ENCODE data around the gene INTS3. TPM values are rescaled to one million over a fixed set of nuclear protein-coding genes. Genes with fewer than 3 reads are reported as not detected.
A peak's percentile ranks its signal among the peaks of the same experiment; 100 is the strongest.
"Not testable (repeated sequence)": the region's sequence is repeated elsewhere in the genome, so short reads cannot be mapped to it uniquely, and the experiment has no call there.

The INTS3 gene
- polyA plus RNA-seq, 4 donors = 77.5 to 158 (median 113) TPM

DNA sequence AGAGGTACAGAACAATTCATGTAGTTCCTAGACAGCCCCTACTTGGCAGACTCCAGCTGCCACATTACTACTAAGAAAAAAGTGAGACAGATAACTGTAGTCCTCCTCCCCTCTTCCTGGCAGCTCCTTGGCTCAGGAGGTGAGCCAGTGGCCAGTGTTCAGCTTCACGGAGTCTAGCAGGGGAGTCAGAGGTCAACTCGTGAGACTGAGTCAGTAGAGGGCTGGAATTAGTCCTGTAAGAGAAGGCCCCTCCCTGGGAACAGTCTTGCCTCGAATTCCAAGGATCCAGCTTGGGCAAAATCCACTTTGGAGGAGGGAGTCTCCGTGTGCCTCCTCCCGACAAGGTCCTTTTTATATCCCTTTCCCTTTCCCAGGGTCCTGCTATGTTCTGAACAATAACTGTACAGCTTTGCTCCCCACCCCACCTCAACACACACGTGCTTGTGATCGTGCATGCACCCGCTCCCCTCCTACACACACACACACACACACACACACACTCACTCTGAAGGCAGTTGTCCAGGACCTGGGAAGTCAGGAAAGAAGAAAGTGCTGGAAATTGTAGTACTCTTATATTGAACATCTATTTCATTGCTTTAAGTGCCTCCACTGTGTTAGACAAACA lies 24.8 kb downstream of the INTS3 start:
- no peak for DNase-seq (ENCODE audit: low read depth in 4 of 4, low spot score in 2 of 4)

DNA sequence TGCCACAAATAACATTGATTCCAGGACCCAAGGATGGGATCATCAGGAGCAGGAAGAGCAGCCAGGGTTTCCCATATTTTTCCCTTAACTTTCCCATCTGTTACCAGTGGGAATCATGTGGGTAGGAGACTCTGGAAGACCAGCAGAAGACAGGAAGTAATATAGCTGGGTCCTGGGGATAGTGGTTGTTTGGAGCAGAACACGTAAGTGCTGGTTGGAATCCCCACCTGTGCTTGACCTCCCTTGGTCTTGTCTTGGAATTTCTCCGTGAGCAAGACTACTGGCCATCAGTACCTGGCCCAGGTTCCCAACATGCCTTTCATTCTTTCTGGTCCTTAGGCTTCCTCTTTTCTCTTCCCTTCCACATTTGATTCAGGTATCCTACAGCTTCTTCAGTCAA lies 26.4 kb downstream of the INTS3 start:
- no peak for DNase-seq (ENCODE audit: low read depth in 4 of 4, low spot score in 2 of 4)

DNA sequence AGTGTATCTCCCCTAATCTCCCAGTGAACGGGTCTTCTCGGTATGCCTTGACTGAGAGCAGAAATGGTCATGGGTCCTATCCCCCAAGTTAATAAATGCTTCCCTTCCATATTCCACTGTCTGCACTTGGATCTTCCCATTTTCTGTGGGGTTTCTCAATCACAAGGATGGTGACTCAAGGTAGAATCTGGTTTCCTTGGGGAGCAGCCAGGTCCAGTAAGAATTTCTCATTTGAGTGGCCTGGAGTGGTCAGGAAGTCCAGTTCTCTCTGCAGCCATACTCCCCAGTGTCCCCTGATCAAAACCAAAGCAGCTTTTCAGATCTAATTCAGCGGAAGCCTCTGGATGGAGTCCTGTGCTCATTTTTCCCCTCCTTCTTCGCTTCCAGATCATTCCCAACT lies 32.6 kb downstream of the INTS3 start:
- DNase-seq (ENCODE audit: low read depth in 4 of 4, low spot score in 2 of 4) = no peak

DNA sequence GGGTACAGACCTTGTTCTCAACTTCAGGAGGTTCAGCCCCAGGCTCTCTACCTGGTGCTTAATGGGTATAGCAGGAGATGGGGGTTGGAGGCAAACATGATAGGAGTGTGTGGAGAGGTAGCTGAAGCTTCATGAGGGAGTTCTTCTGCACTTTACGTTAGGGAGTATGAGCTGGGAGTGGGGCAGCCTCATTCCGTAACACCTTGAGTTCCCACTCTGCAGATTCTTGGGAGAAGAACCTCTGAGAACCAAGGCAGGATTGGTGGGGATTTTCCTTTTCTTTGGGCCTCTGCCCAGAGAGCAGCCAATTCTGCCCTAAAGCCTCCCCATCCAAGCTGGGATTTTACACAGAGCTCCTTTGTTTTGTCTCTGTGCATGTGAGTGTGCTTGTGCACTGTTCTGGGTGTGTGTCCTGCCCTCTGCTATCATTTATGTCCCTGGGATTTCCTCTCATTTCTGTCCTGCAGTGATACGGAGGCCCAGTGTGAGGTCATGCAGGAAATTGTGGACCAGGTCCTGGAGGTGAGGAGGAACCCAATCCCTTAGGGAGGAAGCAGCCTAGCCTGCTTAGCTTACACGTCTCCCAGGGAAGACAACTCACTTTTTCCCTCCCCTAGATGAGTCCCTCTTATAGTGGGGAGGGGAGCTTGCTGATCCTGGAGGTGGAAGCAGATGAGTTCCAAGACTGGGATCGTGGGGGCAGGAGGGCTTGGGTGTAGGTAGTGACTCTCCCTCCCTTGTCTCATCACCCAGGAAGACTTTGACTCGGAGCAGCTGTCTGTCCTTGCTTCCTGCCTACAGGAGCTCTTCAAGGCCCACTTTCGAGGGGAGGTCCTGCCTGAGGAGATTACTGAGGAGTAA lies 35.7 kb downstream of the INTS3 start:
- no peak for DNase-seq (ENCODE audit: low read depth in 4 of 4, low spot score in 2 of 4)

DNA sequence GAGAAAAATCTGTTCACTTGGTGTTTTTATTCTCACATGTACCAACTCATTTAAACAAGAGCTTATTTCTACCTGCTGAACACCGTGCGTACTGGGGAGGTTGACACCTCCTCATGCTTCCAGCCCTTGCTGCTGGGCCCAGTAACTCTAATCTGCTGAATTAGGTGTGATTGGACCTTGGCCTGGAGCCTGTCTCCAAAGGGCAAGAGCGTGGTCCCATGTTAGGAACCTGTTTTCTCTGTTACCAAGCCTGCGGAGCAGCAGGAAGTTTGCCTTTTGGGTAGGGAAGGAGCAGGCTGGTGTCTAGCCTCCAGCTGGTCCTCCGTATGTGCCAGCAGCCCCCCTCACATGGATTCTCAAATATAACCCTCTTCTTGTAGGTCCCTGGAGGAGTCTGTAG lies 36.5 kb downstream of the INTS3 start:
- no peak for DNase-seq (ENCODE audit: low read depth in 4 of 4, low spot score in 2 of 4)

DNA sequence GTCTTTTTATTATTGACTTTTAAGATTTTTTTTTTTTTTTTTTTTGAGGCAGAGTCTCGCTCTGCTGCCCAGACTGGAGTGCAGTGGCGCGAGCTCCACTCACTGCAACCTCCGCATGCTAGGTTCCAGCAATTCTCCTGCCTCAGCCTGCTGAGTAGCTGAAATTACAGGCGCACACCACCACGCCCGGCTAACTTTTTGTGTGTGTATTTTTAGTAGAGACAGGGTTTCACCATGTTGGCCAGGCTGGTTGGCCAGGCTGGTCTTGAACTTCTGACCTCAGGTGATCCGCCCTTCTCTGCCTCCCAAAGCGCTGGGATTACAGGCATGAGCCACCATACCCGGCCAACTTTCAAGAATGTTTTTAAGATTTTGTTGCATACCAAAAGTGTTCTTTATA lies 38.8 kb downstream of the INTS3 start:
- not testable (repeated sequence) for DNase-seq (ENCODE audit: low read depth in 4 of 4, low spot score in 2 of 4)

DNA sequence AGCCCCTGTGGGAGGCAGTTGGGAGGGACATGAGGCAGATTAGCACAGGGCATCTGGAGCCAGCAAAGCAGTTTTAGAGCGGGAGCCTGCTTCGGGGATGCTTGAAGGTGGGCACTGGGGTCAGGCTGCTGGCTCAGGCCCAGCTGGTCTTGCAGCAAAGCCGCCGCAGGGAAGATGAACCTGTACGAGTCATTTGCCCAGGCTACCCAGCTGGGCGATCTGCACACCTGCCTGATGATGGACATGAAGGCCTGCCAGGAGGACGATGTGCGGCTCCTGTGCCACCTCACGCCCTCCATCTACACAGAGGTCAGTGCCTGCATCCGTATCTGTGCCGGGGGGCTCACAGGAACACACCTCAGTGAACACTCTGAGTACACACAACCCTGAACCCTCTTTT lies 39.7 kb downstream of the INTS3 start:
- DNase-seq (ENCODE audit: low read depth in 4 of 4, low spot score in 2 of 4) = no peak

DNA sequence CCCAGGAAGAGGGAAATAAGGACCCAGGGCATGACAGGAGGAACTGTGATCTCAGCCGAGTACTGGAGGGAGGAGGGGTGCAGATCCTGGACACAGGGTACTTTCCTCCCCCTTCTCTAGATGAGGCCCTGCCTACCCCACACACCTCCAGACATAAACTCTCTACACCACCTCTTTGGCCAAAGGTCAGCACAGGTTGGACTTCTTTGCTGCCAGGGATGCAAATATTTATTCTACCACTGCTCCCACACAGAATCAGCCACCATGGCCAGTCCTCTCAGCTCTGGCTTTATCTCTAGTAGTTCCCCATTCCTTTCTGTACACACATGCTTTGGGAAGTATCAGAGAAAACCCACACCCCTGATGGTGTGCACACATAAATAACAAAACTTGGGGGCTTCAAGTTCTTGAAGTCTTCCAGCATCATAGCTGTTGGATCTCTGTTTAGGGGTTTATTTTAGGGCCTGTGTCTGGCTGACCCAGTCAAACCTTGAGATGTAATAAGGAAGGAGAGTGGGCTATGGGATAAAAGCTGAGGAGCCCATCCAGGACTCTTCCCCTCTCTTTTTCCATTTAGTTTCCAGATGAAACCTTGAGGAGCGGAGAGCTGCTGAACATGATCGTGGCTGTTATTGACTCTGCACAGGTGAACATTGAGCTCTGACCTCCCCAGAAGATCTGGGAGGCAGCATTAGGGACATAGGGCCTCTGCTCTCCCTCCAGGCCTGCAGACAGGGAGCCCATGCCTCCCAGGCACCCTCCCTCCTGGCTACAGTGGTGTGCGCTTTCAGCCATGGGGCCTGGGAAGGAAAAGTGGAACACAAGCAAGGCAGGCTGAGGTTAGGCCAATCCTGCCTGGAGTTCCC lies 40.7 kb downstream of the INTS3 start:
- no peak for DNase-seq (ENCODE audit: low read depth in 4 of 4, low spot score in 2 of 4)

DNA sequence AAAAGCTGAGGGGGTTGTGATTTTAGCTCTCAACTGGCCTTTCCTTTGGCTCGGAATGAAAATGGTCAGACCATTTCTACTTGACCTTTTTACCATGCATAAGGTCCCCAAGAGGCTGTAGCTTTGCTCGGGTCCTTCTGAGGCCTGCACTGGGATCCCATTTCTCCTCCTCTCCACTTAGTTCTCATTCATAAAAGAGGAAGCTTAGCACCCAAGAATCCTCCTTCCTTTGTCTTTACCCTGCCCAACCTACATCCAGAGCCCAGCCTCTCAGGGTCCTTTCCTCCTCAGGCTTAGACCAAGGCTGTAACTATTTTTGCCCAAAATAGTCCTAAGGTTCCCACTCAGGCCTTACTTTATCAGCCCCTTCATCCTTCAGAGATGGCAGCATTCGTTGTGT lies 41.4 kb downstream of the INTS3 start:
- DNase-seq (ENCODE audit: low read depth in 4 of 4, low spot score in 2 of 4) = no peak

DNA sequence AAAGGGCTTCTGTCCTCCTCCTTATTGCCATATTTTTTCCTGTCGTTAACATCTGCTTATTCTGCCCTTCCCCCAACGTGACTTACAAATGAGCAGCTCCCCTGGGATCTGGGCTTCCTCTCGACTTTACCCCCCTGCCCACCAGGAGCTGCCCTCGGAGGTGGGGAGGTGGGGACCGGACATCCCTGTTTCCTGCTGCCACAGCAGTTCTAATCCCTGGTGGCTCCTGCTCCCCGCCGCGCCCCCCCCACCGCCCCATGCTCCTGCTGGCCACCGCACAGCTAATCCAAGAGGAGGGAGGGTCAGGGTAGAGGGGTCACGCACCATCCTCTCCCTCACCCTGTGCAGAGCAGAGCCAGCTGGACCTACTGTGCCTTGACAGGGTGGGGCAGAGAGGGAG lies 42.9 kb downstream of the INTS3 start:
- DNase-seq (ENCODE audit: low read depth in 4 of 4, low spot score in 2 of 4) = no peak

DNA sequence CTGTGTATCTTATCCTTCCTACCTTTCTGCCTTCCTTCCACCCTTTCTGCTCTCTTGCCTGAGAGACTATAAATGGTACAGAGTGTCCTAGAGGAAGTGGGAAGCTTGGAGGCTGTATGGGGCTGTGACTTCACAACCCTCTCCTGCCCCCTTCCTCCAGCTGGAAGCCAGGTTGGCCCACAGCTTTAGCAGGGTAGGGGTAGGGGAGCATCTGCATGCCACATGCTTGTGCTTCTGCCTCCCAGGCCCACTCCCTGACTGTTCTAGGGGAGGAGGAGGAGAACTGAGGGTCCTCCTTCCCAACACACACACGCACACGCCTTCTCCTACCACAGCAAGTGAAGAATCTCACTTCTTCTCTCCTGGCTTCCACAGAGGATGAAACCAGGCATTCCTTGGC lies 43.4 kb downstream of the INTS3 start:
- DNase-seq (ENCODE audit: low read depth in 4 of 4, low spot score in 2 of 4) = no peak

DNA sequence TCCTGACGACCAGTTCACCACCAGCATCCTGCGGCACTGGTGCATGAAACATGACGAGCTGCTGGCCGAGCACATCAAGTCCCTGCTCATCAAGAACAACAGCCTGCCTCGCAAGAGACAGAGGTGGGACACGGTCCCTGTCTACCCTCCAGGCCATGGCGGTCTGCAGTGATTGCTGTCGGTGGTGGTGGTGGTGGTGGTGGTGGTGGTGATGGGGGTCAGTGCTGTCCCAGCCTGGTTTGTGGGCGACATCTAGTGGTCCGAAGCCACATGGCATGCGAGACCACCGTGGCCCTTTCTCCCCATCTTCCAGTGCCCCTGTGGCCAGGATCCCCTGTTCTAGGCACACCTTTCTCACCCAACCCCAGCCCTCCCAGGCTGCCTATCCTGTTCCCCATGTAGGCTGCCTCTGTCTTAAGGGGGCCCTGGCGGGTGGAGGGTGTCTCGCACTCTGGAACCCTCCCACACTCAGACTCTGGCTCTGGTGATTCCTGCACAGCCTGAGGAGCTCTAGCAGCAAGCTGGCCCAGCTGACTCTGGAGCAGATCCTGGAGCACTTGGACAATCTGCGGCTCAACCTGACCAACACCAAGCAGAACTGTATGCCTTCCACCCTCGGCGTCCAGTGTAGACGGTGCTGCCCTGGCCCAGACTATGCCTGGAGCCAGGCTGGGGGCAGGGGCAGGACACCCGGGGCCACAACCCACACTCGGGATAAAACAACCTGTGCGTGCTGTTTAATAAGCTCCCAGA lies 44.2 kb downstream of the INTS3 start:
- DNase-seq (ENCODE audit: low read depth in 4 of 4, low spot score in 2 of 4) = no peak

DNA sequence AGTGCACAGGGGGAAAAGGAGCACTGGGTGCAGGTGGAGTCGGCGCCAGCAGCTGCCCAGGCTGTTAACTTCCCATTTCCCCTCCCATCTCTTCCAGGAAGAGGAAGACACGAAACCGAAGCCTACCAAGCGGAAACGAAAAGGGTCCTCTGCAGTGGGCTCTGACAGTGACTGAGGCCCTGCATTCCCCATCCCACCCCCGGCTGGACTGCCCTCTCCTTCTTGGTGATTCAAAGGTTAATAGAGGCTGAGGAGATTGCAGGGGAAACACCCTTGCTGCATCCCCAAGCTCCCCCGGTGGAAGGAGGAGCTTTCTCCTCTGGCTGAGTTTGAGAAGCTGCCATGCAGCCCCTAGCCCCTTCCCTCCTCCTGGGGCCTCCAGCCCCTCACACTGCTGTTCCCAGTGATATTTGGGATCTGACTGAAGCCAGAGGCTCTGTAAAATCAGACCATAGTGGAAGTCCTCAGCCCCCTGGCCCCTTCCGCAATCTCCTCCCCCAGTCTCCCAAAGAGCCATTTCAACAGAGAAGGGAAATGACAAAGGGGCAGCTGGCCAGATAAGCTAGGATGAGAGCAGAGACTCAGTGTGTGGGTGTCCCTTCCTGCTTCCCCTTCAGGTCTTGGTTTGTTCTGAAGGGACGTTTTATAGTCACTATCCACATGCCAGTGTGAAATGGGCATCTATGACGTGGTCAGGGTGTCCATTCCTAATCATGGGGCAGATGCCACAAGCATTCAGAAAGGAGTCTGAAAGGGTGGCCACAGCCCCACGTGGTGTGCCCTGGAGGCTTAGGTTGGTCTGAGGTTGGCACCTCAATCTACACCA lies 45.5 kb downstream of the INTS3 start:
- no peak for DNase-seq (ENCODE audit: low read depth in 4 of 4, low spot score in 2 of 4)

DNA sequence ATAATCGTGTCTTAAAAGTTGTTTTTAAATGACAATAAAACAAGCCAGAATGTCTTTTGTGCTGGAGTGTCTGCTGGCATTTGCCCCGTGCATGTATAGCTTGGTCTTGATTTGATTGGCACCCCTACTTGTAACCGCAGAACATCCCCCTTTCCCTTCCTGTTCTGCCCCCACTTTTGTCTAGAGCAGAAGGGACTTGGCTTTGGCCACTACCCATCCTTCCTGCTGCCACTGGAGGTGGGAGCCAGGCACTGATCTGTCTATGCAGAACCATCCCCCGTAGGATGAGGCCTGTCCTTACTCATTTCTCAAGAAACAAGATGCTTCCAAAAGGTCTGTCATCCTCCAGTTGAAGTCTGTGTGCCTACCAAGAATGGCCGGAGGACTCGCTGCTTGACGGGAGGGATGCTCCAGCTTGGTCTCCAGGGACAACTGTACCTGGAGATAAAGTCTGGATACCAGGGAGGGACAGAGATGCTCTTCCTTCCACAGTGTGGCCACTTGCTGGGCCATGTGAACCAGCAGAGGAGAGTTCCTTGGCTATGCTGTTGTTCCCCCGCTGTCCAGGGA lies 46.3 kb downstream of the INTS3 start:
- no peak for DNase-seq (ENCODE audit: low read depth in 4 of 4, low spot score in 2 of 4)

DNA sequence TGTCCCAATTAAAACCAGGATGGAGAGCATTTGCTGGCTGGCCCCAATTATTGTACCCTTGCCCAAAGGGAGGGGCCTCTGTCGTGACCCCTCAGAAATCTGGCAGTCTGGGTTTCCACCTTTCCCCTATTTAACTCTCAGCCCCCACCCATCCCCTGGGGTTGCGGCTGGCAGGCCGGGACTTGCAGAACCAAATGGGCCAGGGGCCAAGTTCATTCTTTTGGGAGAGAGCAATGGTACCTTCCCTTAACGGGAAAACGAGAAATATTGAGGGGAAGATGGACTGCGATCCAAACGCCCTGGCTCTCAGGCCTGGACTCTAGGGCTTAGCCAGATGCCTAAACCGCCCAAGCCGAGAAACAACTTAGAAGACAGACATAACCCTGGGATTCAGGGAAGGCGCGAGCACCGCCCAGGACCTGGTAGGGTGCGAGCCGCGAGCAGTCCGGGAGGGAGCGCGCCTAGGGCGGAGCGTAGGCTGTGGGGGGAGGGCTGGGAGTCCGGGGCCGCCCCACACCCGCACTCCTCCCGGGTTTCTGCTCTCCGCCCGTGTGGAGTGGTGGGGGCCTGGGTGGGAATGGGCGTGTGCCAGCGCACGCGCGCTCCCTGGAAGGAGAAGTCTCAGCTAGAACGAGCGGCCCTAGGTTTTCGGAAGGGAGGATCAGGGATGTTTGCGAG lies 47.1 kb downstream of the INTS3 start, which contains the start of gene SLC27A3:
SLC27A3 (plus strand) TSS at position 628 of the 678 bp plus-strand sequence. CDS start 91 bp downstream, outside the sequence.
- DNase-seq (ENCODE audit: low read depth in 4 of 4, low spot score in 2 of 4) = no peak

DNA sequence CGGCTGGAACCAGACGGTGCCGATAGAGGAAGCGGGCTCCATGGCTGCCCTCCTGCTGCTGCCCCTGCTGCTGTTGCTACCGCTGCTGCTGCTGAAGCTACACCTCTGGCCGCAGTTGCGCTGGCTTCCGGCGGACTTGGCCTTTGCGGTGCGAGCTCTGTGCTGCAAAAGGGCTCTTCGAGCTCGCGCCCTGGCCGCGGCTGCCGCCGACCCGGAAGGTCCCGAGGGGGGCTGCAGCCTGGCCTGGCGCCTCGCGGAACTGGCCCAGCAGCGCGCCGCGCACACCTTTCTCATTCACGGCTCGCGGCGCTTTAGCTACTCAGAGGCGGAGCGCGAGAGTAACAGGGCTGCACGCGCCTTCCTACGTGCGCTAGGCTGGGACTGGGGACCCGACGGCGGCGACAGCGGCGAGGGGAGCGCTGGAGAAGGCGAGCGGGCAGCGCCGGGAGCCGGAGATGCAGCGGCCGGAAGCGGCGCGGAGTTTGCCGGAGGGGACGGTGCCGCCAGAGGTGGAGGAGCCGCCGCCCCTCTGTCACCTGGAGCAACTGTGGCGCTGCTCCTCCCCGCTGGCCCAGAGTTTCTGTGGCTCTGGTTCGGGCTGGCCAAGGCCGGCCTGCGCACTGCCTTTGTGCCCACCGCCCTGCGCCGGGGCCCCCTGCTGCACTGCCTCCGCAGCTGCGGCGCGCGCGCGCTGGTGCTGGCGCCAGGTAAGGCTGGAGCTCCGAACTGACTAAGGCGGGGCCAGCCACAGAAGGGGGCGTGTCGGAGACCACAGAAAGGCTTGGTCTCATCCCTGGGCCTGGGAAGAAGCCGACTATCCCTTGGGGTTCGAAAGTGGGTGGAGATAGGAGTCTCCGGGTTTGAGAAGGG lies 47.8 kb downstream of the INTS3 start:
- peak in 1 of 4 donors; percentile 55 for DNase-seq (ENCODE audit: low read depth in 4 of 4, low spot score in 2 of 4)

DNA sequence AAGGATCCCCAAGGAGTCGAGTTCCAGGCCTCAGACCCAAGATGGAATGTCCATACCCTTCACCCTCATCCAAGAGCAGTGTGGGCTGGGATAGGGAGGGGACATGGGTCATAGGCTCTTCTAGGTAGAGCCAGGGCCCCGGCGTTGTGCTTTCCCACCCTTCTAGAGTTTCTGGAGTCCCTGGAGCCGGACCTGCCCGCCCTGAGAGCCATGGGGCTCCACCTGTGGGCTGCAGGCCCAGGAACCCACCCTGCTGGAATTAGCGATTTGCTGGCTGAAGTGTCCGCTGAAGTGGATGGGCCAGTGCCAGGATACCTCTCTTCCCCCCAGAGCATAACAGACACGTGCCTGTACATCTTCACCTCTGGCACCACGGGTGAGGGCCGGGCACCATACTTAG lies 48.5 kb downstream of the INTS3 start:
- DNase-seq (ENCODE audit: low read depth in 4 of 4, low spot score in 2 of 4) = no peak
